Ovary (tissue), 9 donors: Measurements from ENCODE around the gene ATP9A. TPM values are rescaled to one million over a fixed set of nuclear protein-coding genes. Genes with fewer than 3 reads are reported as not detected.

ENCODE experiments used
- DNase-seq, 5 donors: peaks; one replicate each; pipeline ENCODE4 v3.0.0-alpha.2; 2019 to 2020
- H3K27ac ChIP-seq, 2 donors: fragments of 200-600 bp; one replicate each; pipeline versions ENCODE4 v1.5.1 to v1.8.0; 2019 to 2022
- H3K27me3 ChIP-seq: fragments of 200-600 bp; one replicate; pipeline ENCODE4 v1.8.0; 2022
- H3K36me3 ChIP-seq: fragments of 200-600 bp; sonication (generic); one replicate; pipeline ENCODE4 v1.5.1; 2019
- H3K4me1 ChIP-seq: one replicate; pipeline ENCODE4 v1.8.1; 2013; ENCODE audit warnings: mild to moderate bottlenecking, moderate library complexity; ENCODE audit not compliant: insufficient read depth
- H3K4me3 ChIP-seq: fragments of 200-600 bp; sonication (generic); one replicate; pipeline ENCODE4 v1.5.1; 2017
- H3K9me3 ChIP-seq, 2 donors: fragments of 200-600 bp in 1 of 2; sonication (generic) in 1 of 2; one replicate each; pipeline versions ENCODE4 v1.5.1 to v1.8.1; 2013 to 2019; ENCODE audit warnings: mild to moderate bottlenecking in 1 of 2, moderate library complexity in 1 of 2
- EP300 ChIP-seq: sonication (generic); formaldehyde crosslinking; IDR thresholded peaks from one replicate; pipeline ENCODE4 v1.6.1; 2017; ENCODE audit warnings: antibody characterized with exemption
- POLR2A ChIP-seq: fragments of 450-650 bp; IDR thresholded peaks from one replicate; pipeline ENCODE4 v1.6.1; 2017; ENCODE audit warnings: antibody characterized with exemption, mild to moderate bottlenecking, moderate library complexity
- WGBS, 3 donors: extraction: QIAGEN DNeasy Blood & Tissue Kit in 1 of 3; methylation state at CpG; one replicate each; pipeline versions ENCODE4 v1.1.5 to v1.1.7; 2013 to 2017; 5-methylcytosine and 5-hydroxymethylcytosine counted together
- intact Hi-C, 4 donors: fragments of 100-400 bp; cut with DNase I; formaldehyde crosslinking; loops; one replicate each; pipeline versions ENCODE4 v1.11.0 to v1.15.1; 2022 to 2023
- polyA plus RNA-seq, 2 donors: library from polyadenylated mRNA; stranded (reverse); fragments of 200-250 nt in 1 of 2; fragments of 350-450 nt in 1 of 2; fragmentation: Illumina TruSeq in 1 of 2; extraction: RNeasy Lipid Tissue Mini Kit (QIAGEN cat#74804) in 1 of 2; gene quantifications; one replicate each; pipeline ENCODE4 v1.2.3, GENCODE V29; 2013 to 2014
- total RNA-seq, 7 donors: library from RNA; depleted of rRNA in 2 of 7; stranded (reverse); fragments of >200 nt in 2 of 7; fragmentation: NEBNext Ultra II Directional in 3 of 7; extraction: Animal tissue kit (Norgen Biotek cat#: 25700) in 3 of 7; gene quantifications; one replicate each; pipeline versions ENCODE4 v1.1.0 to v1.2.4, GENCODE V29; 2016 to 2023
- TF ChIP-seq, protein P1 (sequence below), 3 donors: fragments of 450-650 bp in 2 of 3; fragments of 200-600 bp in 1 of 3; IDR thresholded peaks; one replicate each; pipeline versions ENCODE4 v1.5.1 to v1.8.0; 2016 to 2022; ENCODE audit warnings: antibody characterized with exemption in 3 of 3, mild to moderate bottlenecking in 1 of 3
- donor health status: DM: no; HTN: no; CAD: no; lungs with moderate emphysema.
- donor health status: DM: no; HTN: no; CAD: no.
- donor health status: Bipolar disorder and iron deficiency.
- donor health status: DM: yes; HTN: yes; CAD: no.
- donor health status: DM: no; HTN: no; CAD: no.
- donor health status: DM: yes; HTN: yes; CAD: no.

The ATP9A gene
- total and polyA plus RNA-seq, 9 donors, result 12.9 to 44.6 (median 29.2) TPM

DNA sequence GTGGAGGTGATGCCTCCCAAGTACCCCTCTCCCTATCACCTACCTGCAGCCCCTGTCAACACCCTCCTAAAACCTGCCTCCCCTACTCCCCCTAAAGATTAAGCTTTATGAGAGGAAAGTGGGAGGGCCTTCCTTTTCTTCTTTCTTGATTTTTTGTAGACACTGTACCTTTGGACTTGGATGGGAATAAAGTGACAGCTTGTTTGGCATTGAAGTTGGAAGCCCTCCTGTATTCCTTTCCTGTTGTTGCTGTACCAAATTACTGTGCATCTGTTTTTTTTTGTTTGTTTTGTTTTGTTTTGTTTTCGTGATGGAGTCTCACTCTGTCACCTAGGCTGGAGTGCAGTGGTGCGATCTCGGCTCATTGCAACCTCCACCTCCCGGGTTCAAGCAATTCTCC, 126.3 kb downstream of the ATP9A start:
- TF ChIP-seq POLR2A, result no peak
- TF ChIP-seq EP300, result no peak
- TF ChIP-seq, protein P1, sequence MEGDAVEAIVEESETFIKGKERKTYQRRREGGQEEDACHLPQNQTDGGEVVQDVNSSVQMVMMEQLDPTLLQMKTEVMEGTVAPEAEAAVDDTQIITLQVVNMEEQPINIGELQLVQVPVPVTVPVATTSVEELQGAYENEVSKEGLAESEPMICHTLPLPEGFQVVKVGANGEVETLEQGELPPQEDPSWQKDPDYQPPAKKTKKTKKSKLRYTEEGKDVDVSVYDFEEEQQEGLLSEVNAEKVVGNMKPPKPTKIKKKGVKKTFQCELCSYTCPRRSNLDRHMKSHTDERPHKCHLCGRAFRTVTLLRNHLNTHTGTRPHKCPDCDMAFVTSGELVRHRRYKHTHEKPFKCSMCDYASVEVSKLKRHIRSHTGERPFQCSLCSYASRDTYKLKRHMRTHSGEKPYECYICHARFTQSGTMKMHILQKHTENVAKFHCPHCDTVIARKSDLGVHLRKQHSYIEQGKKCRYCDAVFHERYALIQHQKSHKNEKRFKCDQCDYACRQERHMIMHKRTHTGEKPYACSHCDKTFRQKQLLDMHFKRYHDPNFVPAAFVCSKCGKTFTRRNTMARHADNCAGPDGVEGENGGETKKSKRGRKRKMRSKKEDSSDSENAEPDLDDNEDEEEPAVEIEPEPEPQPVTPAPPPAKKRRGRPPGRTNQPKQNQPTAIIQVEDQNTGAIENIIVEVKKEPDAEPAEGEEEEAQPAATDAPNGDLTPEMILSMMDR (IDR thresholded peaks at IDR 0.05), result no peak
- no peak for DNase-seq
- Histone ChIP-seq H3K27ac (no peak overlapping the region), H3K4me1 (no peaks in the 10 kb centered on the region), H3K4me3 (no peak overlapping the region), H3K9me3 (no peaks in the 10 kb centered on the region), H3K36me3 (no peaks in the 10 kb centered on the region), H3K27me3 (no peaks in the 10 kb centered on the region)
- intact Hi-C loops, result loop anchor here in 2 of 4 donors (10.0 kb wide), 2 partner anchors 343 to 443 kb away; no protein-coding TSS in a partner anchor
- 85 to 93% (median 92%) methylated on average over 4 of the region's 4 CpGs for WGBS, 3 donors

DNA sequence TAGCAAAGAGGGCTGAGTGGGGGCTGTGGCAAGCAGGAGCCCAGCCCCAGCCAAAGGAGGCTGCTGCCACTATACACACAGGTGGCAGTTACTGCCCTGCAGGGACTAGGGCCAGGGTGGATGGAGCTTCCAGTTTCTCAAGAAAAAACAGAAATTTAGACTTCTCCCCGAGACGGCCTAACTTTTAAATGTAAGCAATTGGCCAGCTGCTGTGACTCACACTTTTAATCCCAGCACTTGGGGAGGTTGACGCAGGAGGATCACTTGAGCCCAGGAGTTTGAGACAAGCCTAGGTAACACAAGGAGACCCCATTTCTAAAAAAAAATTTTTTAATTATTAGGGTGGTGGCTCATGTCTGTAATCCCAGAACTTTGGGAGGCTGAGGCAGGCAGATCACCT, 127.4 kb downstream of the ATP9A start:
- intact Hi-C loops, result loop anchor here in 2 of 4 donors (10.0 kb wide), 2 partner anchors 344 to 444 kb away; no protein-coding TSS in a partner anchor
- no peak for TF ChIP-seq EP300
- TF ChIP-seq POLR2A, result no peak
- TF ChIP-seq, protein P1 (IDR thresholded peaks at IDR 0.05), result no peak
- no peak overlapping the region for H3K4me3 ChIP-seq
- no peak for DNase-seq
- no peaks in the 10 kb centered on the region for H3K36me3 ChIP-seq
- no peaks in the 10 kb centered on the region for H3K27me3 ChIP-seq
- H3K4me1 ChIP-seq, result no peaks in the 10 kb centered on the region
- no peak overlapping the region for H3K27ac ChIP-seq
- 40 to 47% (median 42%) methylated on average over 3 of the region's 3 CpGs for WGBS, 3 donors
- H3K9me3 ChIP-seq, result no peaks in the 10 kb centered on the region

DNA sequence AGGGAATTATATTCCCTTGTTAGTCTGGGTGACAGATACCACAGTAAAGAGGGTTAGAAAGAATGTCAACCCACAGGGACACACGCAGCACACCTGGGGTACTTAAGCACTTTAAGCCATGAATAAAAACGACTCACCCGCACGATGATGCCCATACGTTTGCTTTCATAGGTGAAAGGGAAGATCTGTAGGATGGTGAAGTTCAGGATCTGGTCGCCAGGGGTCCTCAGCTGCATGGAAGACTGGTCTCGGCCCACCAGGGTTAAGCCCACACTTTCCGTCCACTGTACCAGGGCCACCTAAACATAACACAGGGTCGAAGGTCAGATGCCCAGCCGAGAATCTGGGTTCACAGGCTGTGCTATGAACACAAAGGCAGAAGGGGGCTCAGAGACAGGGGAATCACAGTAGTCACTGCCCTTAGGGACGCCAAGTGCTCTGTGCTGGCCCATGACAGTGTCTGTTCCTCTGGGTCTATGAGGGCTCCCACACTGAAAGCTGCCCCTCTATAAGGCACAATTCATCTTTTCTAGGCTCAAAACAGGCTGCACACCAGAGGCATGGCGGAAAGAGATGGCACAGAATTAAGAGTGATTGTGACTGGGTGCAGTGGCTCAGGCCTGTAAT, 128.9 kb downstream of the ATP9A start:
- H3K9me3 ChIP-seq, result no peaks in the 10 kb centered on the region
- H3K4me3 ChIP-seq, result no peak overlapping the region
- DNase-seq, result peak; percentile 57 to 83 (median 77)
- 19 to 25% (median 21%) methylated on average over 12 of the region's 12 CpGs for WGBS, 3 donors
- no peak overlapping the region for H3K27ac ChIP-seq
- no peaks in the 10 kb centered on the region for H3K36me3 ChIP-seq
- TF ChIP-seq EP300, result no peak
- TF ChIP-seq, protein P1 (IDR thresholded peaks at IDR 0.05), result peak; percentile 69 to 78 (median 75)
- intact Hi-C loops, result loop anchor here in 1 of 4 donors (5.0 kb wide), 1 partner anchor 443 kb away; no protein-coding TSS in a partner anchor
- H3K27me3 ChIP-seq, result no peaks in the 10 kb centered on the region
- H3K4me1 ChIP-seq, result no peaks in the 10 kb centered on the region

DNA sequence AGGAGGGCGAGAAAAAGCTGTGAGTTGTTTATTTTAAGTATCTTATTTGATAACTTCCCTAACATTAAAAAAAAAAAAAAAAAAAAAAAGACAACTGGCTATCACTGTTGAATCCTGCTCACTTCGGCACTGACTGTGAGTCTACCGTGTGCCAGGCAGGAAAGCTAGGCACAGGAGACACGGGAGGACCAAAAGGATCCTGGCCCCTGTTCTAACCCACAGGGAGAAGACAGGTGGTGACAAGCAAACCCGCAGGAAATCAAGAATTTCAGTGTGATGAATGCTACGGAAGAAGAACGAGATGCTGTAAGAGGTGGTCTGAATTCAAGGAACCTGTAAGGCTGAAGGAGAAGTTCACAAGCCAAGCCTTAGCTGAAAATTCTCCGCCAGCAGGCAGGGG, 130.9 kb downstream of the ATP9A start:
- no peak for TF ChIP-seq EP300
- TF ChIP-seq, protein P1 (IDR thresholded peaks at IDR 0.05), result no peak
- TF ChIP-seq POLR2A, result no peak
- no peaks in the 10 kb centered on the region for H3K4me1 ChIP-seq
- no peaks in the 10 kb centered on the region for H3K36me3 ChIP-seq
- no peak for DNase-seq
- intact Hi-C loops, result loop anchor here in 1 of 4 donors (5.0 kb wide), 1 partner anchor 445 kb away; no protein-coding TSS in a partner anchor
- H3K27ac ChIP-seq, result no peak overlapping the region
- H3K27me3 ChIP-seq, result no peaks in the 10 kb centered on the region
- 91 to 94% (median 92%) methylated on average over 8 of the region's 8 CpGs for WGBS, 3 donors
- no peak overlapping the region for H3K4me3 ChIP-seq
- no peaks in the 10 kb centered on the region for H3K9me3 ChIP-seq
